HG02840 (cell line): ENCODE measurements around the gene IL7R.

Experiments used
- ATAC-seq: cut with Tn5 transposase; IDR thresholded peaks from one replicate; pipeline ENCODE4 v1.9.1; 2021; ENCODE audit warnings: mild to moderate bottlenecking, moderate library complexity, moderate number of reproducible peaks; ENCODE audit not compliant: unreplicated experiment, low FRiP score

Gene IL7R

DNA sequence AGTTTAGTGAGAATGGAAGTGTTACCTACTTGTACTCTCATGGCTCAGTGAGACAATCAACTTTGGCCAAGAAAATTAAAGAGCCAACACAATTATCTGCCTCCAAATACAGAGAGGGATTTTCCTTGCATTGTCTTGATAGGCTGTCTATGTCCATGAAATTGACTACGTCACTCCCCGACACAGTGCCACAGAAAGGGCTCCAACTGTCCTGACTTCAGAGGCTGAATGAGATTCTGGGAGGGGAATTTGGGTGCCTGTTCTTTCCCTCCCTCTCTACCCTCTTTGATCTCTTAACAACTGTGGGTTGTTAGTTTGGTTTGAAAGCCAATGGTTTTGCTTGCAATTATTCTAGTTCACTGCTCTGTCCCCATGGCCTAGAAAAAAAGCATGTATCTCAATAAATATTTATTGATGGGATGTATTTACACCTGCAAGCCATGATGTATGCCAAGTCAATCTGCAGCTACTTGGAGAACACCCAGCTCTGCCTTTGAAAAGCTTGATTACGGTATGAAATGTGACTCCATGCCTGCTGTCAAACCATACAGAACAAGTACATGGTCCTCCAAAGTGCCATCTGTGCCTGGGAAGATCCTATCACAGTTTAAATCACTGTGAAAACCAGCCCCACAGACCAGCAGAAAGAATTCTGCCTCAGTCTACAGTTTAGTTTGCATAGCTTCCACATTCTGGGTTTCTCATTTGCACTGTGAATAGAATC, 44.4 kb downstream of the IL7R start:
- no peak for ATAC-seq

DNA sequence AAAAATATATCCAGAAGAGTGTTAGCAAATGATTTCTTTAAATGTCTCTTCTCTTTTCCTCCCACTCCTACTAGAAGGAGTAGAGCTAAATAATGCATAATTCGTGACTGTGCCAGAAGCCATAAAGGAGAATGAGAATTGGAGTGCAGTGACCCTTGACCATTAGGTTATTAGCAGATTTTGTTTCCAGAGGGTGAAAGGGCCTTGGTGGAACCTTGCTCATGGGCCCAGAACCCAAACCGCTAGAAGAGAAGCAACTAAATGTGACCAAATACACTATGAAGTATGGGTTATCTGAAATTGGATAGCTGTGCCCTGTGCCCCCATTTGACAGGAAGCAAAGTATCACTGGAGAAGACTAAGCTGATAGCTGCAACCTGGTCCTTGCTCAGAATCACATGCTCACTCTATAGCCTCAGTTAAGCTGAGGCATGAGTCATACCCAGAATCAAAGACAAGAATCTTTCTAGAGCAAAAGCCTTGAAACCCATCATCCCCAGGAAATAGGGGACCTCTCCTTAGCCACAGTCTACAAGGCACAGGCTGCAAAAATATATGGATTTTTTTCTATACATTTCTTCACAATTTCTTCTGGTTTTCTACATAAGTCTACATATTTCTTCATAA, 45.5 kb downstream of the IL7R start:
- ATAC-seq, result no peak

DNA sequence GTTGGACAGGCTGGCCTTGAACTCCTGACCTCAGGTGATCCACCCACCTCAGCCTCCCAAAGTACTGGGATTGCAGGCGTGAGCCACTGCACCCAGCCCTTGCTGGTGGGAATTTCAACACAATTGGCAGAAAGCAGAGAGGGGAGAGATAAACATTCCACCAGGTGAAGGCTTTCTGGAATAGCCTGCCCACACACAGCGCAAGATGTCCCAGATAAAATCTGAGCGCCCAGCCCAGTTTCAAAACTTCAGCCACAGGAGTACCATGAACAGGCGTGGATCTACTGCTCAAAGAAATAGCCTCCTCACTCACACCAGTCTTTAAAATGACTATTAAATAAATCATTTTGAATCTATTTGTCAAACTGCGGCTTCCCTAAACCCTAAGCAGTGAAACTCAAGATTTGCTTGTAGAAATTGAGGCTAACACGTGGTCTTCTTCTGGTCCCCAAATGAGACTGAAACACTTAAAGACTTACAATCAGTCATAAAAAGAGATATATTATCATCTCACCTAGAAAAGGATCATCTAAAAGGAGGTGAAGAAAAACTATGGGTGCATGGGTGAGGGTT, 47.0 kb downstream of the IL7R start:
- ATAC-seq, result no peak

DNA sequence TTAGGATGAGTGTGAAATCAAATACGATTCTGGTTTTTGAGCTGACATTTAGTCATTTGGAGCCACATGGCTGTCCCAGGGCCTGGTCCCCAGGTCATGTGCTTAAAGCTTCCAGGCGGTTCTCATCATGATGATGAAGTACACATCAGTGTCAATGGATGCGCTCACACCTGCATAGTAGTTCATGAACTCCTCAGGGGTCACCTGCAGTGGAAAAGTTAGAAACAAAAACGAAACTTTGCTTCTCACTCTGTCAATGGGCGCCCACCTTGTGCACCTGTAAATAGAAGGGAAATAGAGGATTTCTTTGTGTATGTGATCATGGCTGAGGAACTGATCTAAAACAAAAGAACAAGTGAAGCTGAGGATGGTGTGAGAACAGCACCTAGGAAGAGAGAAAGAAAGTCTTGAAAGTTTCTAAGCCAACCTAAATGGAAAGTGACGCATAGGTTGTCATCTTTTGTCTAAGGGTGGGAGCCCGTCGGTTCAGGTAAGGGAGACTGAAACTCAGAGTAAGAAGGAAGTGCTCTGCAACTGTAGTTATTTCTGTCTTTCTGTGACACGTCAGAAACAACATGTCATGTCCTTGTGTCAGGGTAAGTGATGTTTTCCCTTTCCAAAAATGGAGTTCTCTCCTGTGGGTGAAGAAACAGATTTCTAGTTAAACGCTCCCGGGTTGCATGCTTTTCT, 47.9 kb downstream of the IL7R start:
- ATAC-seq, result no peak

DNA sequence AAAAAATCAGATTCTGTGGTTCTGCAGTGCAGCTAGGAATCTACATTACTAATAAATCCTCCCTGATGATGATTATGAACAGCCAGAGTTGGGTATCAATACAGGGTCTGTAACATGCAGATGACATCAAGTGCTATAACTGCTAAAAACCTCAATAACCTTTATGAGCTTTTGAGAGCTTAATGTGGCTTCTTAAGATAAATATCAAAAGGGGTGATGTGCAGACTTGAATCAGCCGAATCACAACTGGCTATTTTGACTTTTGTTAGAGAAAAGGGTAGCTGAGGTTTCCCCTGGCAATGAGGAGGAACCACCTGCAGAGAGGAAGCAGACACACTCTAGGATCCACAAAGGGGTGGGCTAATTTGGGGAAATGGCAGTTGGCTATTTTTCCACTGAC, 51.5 kb downstream of the IL7R start:
- ATAC-seq, result no peak

DNA sequence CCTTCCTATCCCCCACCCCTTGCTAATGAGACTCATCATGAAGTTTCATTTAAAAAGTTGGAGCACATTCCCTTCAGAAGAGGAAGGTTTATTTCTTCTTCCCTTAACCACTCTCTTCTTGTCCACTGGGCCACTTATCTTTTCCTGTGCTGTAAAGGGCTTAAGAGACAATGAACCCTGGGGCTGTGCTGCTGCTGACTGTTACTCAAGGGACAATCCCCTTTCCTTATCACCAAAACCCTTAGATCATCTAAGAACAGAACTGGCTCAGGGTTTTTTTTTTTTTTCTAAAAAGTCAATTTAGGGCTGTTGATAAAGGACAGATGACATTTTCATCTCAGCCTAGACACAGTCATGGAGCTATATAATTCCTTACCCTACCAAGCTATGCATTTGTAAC, 52.1 kb downstream of the IL7R start:
- no peak for ATAC-seq

DNA sequence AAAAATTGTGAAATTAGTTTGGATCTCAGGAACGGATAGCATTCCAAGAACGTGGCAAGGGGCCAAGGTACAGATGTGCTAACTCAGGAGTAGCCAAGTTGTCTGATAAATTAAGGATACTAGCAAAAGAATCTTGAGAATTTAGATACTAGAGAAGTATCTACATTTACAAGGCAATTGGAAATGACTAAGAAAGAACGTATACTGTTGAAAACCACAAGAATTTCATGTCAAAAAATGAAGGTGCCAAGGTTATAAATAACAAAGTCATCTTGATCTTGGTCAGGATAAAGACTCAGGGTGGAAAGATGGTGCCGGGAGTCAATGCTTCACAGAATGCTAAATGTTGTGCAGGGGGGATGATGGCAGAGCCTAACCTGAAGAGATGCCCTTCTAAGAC, 62.5 kb downstream of the IL7R start:
- ATAC-seq, result no peak

DNA sequence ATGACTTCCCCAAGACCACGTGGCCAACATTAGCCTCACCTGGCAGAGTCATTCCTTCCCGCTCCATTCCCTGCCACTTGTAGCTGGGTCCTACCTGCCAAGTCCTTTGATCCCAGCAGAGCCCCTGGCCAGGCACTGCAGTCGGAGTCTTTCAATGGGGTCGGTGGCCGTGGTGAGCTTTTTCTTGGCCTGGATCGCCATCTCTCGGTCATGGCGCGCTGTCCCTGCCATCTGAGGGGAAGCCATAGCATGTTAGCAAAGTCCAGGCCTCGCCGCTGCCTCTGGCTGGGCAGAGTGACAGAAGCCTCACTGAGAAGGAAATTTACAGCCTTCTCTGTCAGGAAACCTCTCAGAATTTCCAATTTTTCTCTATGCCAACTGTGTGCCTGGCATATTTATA, 64.2 kb downstream of the IL7R start:
- ATAC-seq, result no peak

DNA sequence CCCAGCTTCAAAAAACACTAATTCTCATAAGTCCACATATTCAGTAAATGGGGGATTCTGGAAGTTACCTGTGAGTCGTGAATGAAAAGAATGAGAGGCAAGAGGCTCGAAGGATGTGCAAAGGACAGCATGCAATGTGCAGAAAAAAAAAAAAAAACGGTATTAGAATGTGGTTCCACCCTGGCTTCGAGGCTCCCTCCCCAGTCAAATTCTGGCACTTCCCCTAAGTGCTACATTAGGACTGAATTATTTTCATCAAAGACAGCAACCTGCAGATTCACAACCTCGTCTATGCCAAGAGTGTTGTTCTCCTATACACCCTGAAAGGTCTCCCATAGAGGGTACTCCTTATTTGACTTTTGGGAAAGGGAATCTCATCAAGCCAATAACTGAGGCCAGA, 65.2 kb downstream of the IL7R start:
- ATAC-seq, result no peak

DNA sequence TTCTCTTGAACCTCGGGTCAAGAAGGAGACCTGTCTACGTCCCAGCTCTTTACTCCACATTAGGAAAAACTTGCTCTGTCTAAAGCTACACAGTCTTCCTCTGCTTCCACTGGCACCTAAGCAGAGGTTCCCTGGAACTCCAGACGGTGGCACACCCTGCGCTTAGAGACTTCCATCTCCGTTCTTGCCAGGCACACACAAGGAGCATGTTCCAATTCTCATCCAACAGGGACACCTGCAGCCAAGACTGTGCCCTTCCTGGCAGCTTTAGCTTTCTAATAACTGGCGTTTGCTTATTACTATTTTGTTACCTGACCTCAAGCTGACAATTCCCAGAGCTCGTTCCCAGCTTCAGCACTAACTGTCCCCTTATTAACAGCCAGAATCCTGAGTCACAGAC, 65.8 kb downstream of the IL7R start:
- no peak for ATAC-seq

DNA sequence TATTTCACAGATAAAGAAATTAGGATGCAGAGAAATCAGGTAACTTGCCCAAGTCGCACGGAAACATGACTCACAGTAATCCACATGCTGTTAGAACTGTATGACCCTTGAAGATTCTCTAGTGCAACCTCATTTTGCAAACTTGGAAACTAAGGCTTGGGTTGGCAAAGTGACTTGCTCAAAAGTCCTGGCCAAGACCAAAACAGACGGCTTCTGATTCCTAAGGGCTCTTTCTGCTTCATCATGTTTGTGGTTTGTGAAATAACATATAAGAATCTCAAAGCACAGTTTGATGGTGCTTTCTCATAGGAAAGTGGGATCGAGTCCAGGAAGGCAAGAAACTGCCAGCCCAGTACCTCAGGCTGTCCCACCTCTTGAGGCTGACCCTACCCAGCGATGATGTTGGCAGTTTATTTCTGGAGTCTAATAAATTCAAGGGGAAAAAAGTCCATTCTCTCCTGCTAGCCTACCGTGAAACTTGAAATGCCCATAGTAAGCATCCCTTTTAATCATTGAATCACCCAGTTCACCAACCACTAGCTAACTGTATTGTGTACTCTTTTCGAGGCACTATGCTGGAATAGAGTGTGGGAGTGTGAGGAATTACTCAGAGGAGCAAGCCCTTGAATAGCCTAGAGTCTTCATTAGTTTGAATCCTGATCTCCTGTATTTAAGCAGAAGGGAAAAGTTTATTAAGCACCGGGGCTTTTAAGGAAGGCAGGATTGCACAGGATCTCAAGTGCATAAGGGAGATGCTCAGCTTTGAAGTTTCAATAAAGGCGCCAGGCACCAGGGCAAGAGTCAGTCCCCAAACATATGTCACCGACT, 67.6 kb downstream of the IL7R start:
- ATAC-seq, result no peak

DNA sequence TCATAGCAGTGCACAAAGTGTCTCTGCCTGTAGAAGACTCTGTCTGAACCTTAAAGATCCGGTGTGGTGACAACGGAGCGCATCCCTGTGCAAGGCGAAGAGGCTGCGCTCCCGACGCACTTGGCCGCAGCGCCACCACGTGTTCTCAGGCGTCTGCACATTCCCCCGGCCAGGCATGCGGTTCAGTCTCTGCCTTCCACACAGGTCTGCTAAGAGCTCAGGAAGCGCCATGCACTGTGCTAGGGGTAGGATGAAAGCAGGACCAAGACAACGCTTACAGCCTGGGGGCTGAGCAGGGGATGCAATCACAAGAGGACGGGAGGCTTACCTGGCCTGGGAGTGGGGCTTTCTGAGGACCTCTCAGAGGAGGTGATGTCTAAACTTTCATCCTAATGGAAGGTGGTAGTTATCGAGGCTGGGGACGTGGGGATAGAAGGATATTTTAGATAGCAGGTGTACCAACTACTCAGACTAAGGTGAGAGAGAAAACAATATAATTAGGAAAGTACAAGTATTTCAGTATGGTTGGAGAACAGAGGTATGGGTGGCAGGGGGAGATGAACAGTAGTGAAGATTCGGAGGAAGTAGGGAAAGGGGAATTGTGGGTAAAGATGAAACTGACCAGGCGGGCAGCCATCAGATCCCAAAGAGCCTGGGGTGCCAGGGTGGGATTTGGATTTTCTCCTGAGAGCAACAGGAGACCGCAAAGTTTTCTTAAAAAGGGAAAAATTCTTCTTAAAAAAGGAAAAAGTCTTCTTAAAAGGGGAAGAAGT, 68.4 kb downstream of the IL7R start:
- ATAC-seq, result no peak

DNA sequence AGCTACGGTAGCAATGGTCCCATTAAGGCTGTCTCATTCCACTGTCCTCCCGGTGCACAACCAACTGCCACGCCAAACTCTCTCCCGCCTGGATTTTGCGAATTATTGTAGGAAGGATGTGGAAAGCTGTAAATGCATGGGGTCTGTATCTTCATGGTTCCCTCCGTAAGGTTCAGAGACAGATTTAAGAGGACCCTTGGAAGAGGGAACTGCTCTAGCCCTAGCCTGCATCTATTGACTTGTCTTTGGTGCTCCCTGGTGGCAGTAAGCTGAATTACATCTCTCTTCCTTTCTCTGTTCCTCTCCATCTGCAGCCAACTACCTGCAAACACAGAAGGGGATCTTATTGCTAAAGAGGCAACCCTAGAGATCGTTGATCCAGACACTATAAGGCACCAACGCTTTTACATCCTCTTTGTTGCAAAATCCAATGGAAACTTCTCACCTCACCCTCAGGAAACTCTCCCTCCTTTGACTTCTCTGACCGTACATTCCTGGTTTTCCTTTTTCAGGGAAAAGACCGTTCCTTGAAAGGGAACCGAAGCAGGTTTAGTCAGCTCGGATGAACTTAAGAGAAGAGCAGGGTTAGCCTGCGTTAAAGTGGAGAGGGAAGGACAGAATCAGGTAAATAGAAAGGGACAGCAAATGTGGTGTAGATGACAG, 69.8 kb downstream of the IL7R start:
- no peak for ATAC-seq
